IMR-90 (cell line): ENCODE results near the gene FOXK2. TPM values are rescaled to one million over a fixed set of nuclear protein-coding genes. Genes with fewer than 3 reads are reported as not detected.

Experiments used
- ATAC-seq: fragments of 200-7000 bp; cut with Tn5 transposase; 2 replicates; pipeline ENCODE4 v1.9.1; 2020; ENCODE audit warnings: low read depth, mild to moderate bottlenecking, moderate library complexity
- BruUV-seq: library from RNA; stranded (reverse); fragments of 400-500 nt; replicated peaks from 2 replicates; lab custom pipeline; 2021; lab: Mats Ljungman, UMichigan
- CTCF ChIA-PET: fragments of 300-600 bp; formaldehyde crosslinking; extraction: SDS; loops from one replicate; lab custom pipeline; 2021; ENCODE audit warnings: antibody characterized with exemption; lab: Yijun Ruan, JAX
- POLR2A ChIA-PET: fragments of 300-600 bp; sonication (Branson Sonifier 250); formaldehyde crosslinking; loops from one replicate; lab custom pipeline; 2022; ENCODE audit warnings: antibody characterized with exemption; ENCODE audit not compliant: unreplicated experiment; lab: Charles Lee
- DNase-seq: peaks from one replicate; pipeline ENCODE4 v3.0.0; 2013
- H2AFZ ChIP-seq: replicated peaks from 2 replicates; pipeline ENCODE3; 2013; ENCODE audit warnings: low read length, mild to moderate bottlenecking; ENCODE audit not compliant: poor library complexity
- H2AK5ac ChIP-seq: 2 replicates; pipeline ENCODE4 v1.6.1; 2013; ENCODE audit warnings: low read depth, low read length, inconsistent platforms
- H2AK9ac ChIP-seq: replicated peaks from 2 replicates; pipeline ENCODE3; 2013; ENCODE audit warnings: mild to moderate bottlenecking, low read depth, low read length, moderate library complexity; ENCODE audit not compliant: poor library complexity
- H2BK120ac ChIP-seq: 2 replicates; pipeline ENCODE4 v1.6.1; 2013; ENCODE audit warnings: low read depth, low read length, inconsistent platforms
- H2BK15ac ChIP-seq: 3 replicates; pipeline ENCODE4 v1.6.1; 2013; ENCODE audit warnings: low read depth, low read length, inconsistent platforms
- H2BK20ac ChIP-seq: 2 replicates; pipeline ENCODE4 v1.6.1; 2013; ENCODE audit warnings: low read depth, mild to moderate bottlenecking, inconsistent platforms, low read length, moderate library complexity
- H2BK5ac ChIP-seq: 2 replicates; pipeline ENCODE4 v1.6.1; 2013; ENCODE audit warnings: mild to moderate bottlenecking, low read depth, low read length, inconsistent platforms; ENCODE audit not compliant: poor library complexity, severe bottlenecking
- H3K14ac ChIP-seq: replicated peaks from 2 replicates; pipeline ENCODE4 v1.6.1; 2013; ENCODE audit warnings: low read depth, low read length, inconsistent platforms
- H3K18ac ChIP-seq: 2 replicates; pipeline ENCODE4 v1.6.1; 2013; ENCODE audit warnings: low read depth, low read length, control low read depth
- H3K23ac ChIP-seq: 2 replicates; pipeline ENCODE4 v1.6.1; 2013; ENCODE audit warnings: low read depth, low read length, inconsistent platforms
- H3K27ac ChIP-seq: 2 replicates; pipeline ENCODE4 v1.5.1; 2013; ENCODE audit warnings: mild to moderate bottlenecking, control low read depth, low read length; ENCODE audit not compliant: insufficient read depth
- H3K27me3 ChIP-seq: 2 replicates; pipeline ENCODE4 v1.6.1; 2013; ENCODE audit warnings: low read length; ENCODE audit not compliant: control insufficient read depth, insufficient read depth
- H3K36me3 ChIP-seq: 2 replicates; pipeline ENCODE4 v1.6.1; 2013; ENCODE audit warnings: low read length, mixed read lengths; ENCODE audit not compliant: control insufficient read depth, insufficient read depth
- H3K4ac ChIP-seq: 2 replicates; pipeline ENCODE4 v1.6.1; 2013; ENCODE audit warnings: low read depth, low read length, inconsistent platforms
- H3K4me1 ChIP-seq: 2 replicates; pipeline ENCODE4 v1.6.1; 2013; ENCODE audit warnings: low read length, mixed read lengths; ENCODE audit not compliant: control insufficient read depth, insufficient read depth
- H3K4me2 ChIP-seq: 2 replicates; pipeline ENCODE4 v1.6.1; 2013; ENCODE audit warnings: low read depth, mild to moderate bottlenecking, control low read depth, low read length, moderate library complexity
- H3K4me3 ChIP-seq: 2 replicates; pipeline ENCODE4 v1.5.1; 2013; ENCODE audit warnings: low read depth, mild to moderate bottlenecking, control low read depth, low read length, moderate library complexity; ENCODE audit not compliant: insufficient read depth
- H3K56ac ChIP-seq: 2 replicates; pipeline ENCODE4 v1.6.1; 2013; ENCODE audit warnings: low read length, inconsistent platforms; ENCODE audit not compliant: insufficient read depth; ENCODE audit errors: extremely low read depth
- H3K79me1 ChIP-seq, 2 experiments: 2 replicates each; pipeline ENCODE4 v1.6.1; 2013; ENCODE audit warnings: low read length in 2 of 2, inconsistent platforms in 1 of 2, low read depth in 1 of 2
- H3K9ac ChIP-seq: 2 replicates; pipeline ENCODE4 v1.6.1; 2013; ENCODE audit warnings: low read depth, low read length, control low read depth
- H3K9me1 ChIP-seq: 2 replicates; pipeline ENCODE4 v1.6.1; 2013; ENCODE audit warnings: low read length, inconsistent platforms; ENCODE audit not compliant: insufficient read depth
- H3K9me3 ChIP-seq: 2 replicates; pipeline ENCODE4 v1.6.1; 2013; ENCODE audit warnings: low read length; ENCODE audit not compliant: control insufficient read depth, insufficient read depth
- H4K20me1 ChIP-seq: 2 replicates; pipeline ENCODE4 v1.6.1; 2013; ENCODE audit warnings: low read length, inconsistent platforms; ENCODE audit not compliant: insufficient read depth
- H4K5ac ChIP-seq: 2 replicates; pipeline ENCODE4 v1.6.1; 2013; ENCODE audit warnings: mild to moderate bottlenecking, low read depth, low read length, control low read depth
- H4K8ac ChIP-seq, 2 experiments: 2 replicates each; pipeline ENCODE4 v1.6.1; 2013; ENCODE audit warnings: low read depth in 2 of 2, low read length in 2 of 2, control low read depth in 1 of 2, inconsistent platforms in 1 of 2
- H4K91ac ChIP-seq: 2 replicates; pipeline ENCODE4 v1.6.1; 2013; ENCODE audit warnings: low read depth, low read length, inconsistent platforms; ENCODE audit not compliant: insufficient read depth
- BHLHE40 ChIP-seq: fragments of 150-350 bp; IDR thresholded peaks from 2 replicates; pipeline ENCODE4 v1.6.1; 2016; ENCODE audit warnings: mild to moderate bottlenecking, low read depth, low read length
- CEBPB ChIP-seq: IDR thresholded peaks from 2 replicates; pipeline ENCODE4 v1.6.1; 2012; ENCODE audit warnings: low read depth, low read length, improper control_type of control experiment
- CHD1 ChIP-seq: IDR thresholded peaks from 2 replicates; pipeline ENCODE4 v1.6.1; 2012; ENCODE audit warnings: low read depth, low read length, improper control_type of control experiment
- FOS ChIP-seq: fragments of 150-350 bp; IDR thresholded peaks from 2 replicates; pipeline ENCODE4 v1.6.1; 2016; ENCODE audit warnings: low read depth, low read length
- MAFK ChIP-seq: IDR thresholded peaks from 2 replicates; pipeline ENCODE4 v1.6.1; 2012; ENCODE audit warnings: low read depth, low read length, improper control_type of control experiment
- MAZ ChIP-seq: IDR thresholded peaks from 2 replicates; pipeline ENCODE4 v1.6.1; 2012; ENCODE audit warnings: low read depth, mild to moderate bottlenecking, low read length, improper control_type of control experiment, moderate library complexity, borderline replicate concordance
- MXI1 ChIP-seq: IDR thresholded peaks from 2 replicates; pipeline ENCODE4 v1.6.1; 2012; ENCODE audit warnings: low read depth, mild to moderate bottlenecking, low read length, moderate library complexity, borderline replicate concordance
- NFE2L2 ChIP-seq: fragments of 150-350 bp; IDR thresholded peaks from 2 replicates; pipeline ENCODE4 v1.6.1; 2016; ENCODE audit warnings: low read depth, mild to moderate bottlenecking, low read length
- POLR2A ChIP-seq: IDR thresholded peaks from 2 replicates; pipeline ENCODE4 v1.6.1; 2012; ENCODE audit warnings: mild to moderate bottlenecking, low read depth, low read length
- RAD21 ChIP-seq: IDR thresholded peaks from 2 replicates; pipeline ENCODE4 v1.6.1; 2012; ENCODE audit warnings: low read length, improper control_type of control experiment
- RCOR1 ChIP-seq: IDR thresholded peaks from 2 replicates; pipeline ENCODE4 v1.6.1; 2012; ENCODE audit warnings: mild to moderate bottlenecking, low read length, improper control_type of control experiment; ENCODE audit not compliant: insufficient replicate concordance
- RFX5 ChIP-seq: IDR thresholded peaks from 2 replicates; pipeline ENCODE4 v1.8.0; 2012; ENCODE audit warnings: low read depth, mild to moderate bottlenecking, low read length, moderate library complexity
- SMC3 ChIP-seq: fragments of 150-350 bp; IDR thresholded peaks from 2 replicates; pipeline ENCODE4 v1.6.1; 2016; ENCODE audit warnings: low read depth, mild to moderate bottlenecking, antibody characterized with exemption, low read length, moderate library complexity
- WGBS, 2 experiments: methylation state at CpG; one replicate each; pipeline versions ENCODE4 v1.1.5 to v1.1.7; 2013; ENCODE audit warnings: missing lambda C conversion rate in 2 of 2; ENCODE audit not compliant: insufficient read length in 1 of 2; ENCODE audit errors: extremely low coverage in 2 of 2; 5-methylcytosine and 5-hydroxymethylcytosine counted together
- dilution Hi-C: fragments of 300-500 bp; cut with HindIII; formaldehyde crosslinking; loops from one replicate; pipeline ENCODE4 v1.14.3; 2018; ENCODE audit warnings: low sequenced_read_pairs; ENCODE audit not compliant: unreplicated experiment
- in situ Hi-C: fragments of 300-500 bp; cut with MboI; formaldehyde crosslinking; loops from 3 replicates; pipeline ENCODE4 v1.14.3; 2019; ENCODE audit warnings: low sequenced_read_pairs, inconsistent platforms, mixed read lengths
- intact Hi-C: fragments of 100-400 bp; cut with micrococcal nuclease; formaldehyde crosslinking; loops from 2 replicates; pipeline ENCODE4 v1.10.0; 2022
- polyA plus RNA-seq, 3 experiments: library from polyadenylated mRNA; depleted of rRNA; stranded (reverse); fragments of >200 nt; gene quantifications; 2 replicates each; pipeline ENCODE4 v1.2.3, GENCODE V29; 2012; ENCODE audit warnings: low replicate concordance in 1 of 3
- total RNA-seq: library from RNA; depleted of rRNA; stranded (reverse); fragments of >200 nt; gene quantifications from 2 replicates; pipeline ENCODE4 v1.2.3, GENCODE V29; 2012
- TF ChIP-seq, protein P1 (sequence below): fragments of 150-350 bp; IDR thresholded peaks from 2 replicates; pipeline ENCODE4 v1.6.1; 2017; ENCODE audit warnings: mild to moderate bottlenecking, antibody characterized with exemption, low read length, low read depth
- TF ChIP-seq, protein P2 (sequence below): conservative IDR thresholded peaks from 2 replicates; pipeline ENCODE4 v1.5.1; 2012; ENCODE audit warnings: mild to moderate bottlenecking, low read depth, low read length, improper control_type of control experiment
- TF ChIP-seq, protein P3 (sequence below): fragments of 150-350 bp; IDR thresholded peaks from 2 replicates; pipeline ENCODE4 v1.6.1; 2016; ENCODE audit warnings: low read depth, mild to moderate bottlenecking, low read length, moderate library complexity, borderline replicate concordance

The FOXK2 gene
- total and polyA plus RNA-seq, 2 of the 4 experiments (the other 2 are of a cell fraction) = 12.5 to 20.0 TPM

DNA sequence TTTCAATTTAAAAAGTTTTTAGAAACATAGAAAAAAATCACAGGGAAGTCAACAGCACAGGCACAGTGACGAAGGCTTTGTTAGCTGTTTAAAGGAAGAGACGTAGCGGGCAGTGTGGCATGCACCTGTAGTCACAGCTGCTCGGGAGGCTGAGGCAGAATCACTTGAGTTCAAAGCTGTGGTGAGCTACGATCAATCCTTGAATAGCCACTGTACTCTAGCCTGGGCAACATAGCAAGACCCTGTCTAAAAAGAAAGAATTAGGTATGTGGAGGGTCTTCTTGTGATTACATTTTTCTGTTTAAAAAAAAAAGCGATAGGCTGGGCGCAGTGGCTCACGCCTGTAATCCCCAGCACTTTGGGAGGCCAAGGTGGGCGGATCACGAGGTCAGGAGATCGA lies 50.1 kb downstream of the FOXK2 start:
- Histone ChIP-seq H3K4ac (no peak overlapping the region), H2AFZ (no peak overlapping the region), H3K14ac (no peak overlapping the region), H2BK120ac (no peak overlapping the region), H3K9me1 (peaks cover 10% of the 10 kb centered on the region), H4K8ac (no peak overlapping the region), H2AK5ac (no peak overlapping the region), H4K91ac (no peak overlapping the region), H2BK20ac (no peak overlapping the region), H3K4me3 (no peak overlapping the region), H3K23ac (no peak overlapping the region), H3K4me2 (no peak overlapping the region), H3K56ac (no peak overlapping the region), H3K27ac (no peak overlapping the region), H3K27me3 (no peaks in the 10 kb centered on the region), H2AK9ac (no peak overlapping the region), H2BK15ac (no peak overlapping the region), H4K20me1 (peaks cover 30% of the 10 kb centered on the region), H3K79me1 (peaks cover 25 to 69% of the 10 kb centered on the region in 2 experiments), H4K5ac (no peak overlapping the region), H3K36me3 (peaks cover 43% of the 10 kb centered on the region), H2BK5ac (no peak overlapping the region), H3K4me1 (peaks cover 4% of the 10 kb centered on the region; the same call in 1 of the 2 replicates), H3K9me3 (no peaks in the 10 kb centered on the region), H3K9ac (no peak overlapping the region), H3K18ac (no peak overlapping the region)
- in situ Hi-C loops (no loop called here), intact Hi-C loops (no loop called here), dilution Hi-C loops (no loop called here)
- ChIA-PET POLR2A (no interaction called here), CTCF (no interaction called here)
- no peak for TF ChIP-seq RAD21
- TF ChIP-seq NFE2L2 = no peak
- TF ChIP-seq, protein P1, sequence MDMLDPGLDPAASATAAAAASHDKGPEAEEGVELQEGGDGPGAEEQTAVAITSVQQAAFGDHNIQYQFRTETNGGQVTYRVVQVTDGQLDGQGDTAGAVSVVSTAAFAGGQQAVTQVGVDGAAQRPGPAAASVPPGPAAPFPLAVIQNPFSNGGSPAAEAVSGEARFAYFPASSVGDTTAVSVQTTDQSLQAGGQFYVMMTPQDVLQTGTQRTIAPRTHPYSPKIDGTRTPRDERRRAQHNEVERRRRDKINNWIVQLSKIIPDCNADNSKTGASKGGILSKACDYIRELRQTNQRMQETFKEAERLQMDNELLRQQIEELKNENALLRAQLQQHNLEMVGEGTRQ = no peak
- no peak for TF ChIP-seq RCOR1
- TF ChIP-seq RFX5 = no peak
- TF ChIP-seq, protein P2, sequence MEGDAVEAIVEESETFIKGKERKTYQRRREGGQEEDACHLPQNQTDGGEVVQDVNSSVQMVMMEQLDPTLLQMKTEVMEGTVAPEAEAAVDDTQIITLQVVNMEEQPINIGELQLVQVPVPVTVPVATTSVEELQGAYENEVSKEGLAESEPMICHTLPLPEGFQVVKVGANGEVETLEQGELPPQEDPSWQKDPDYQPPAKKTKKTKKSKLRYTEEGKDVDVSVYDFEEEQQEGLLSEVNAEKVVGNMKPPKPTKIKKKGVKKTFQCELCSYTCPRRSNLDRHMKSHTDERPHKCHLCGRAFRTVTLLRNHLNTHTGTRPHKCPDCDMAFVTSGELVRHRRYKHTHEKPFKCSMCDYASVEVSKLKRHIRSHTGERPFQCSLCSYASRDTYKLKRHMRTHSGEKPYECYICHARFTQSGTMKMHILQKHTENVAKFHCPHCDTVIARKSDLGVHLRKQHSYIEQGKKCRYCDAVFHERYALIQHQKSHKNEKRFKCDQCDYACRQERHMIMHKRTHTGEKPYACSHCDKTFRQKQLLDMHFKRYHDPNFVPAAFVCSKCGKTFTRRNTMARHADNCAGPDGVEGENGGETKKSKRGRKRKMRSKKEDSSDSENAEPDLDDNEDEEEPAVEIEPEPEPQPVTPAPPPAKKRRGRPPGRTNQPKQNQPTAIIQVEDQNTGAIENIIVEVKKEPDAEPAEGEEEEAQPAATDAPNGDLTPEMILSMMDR = no peak
- TF ChIP-seq CEBPB = no peak
- TF ChIP-seq SMC3 = no peak
- no peak for TF ChIP-seq POLR2A
- TF ChIP-seq CHD1 = no peak
- no peak for TF ChIP-seq MAFK
- TF ChIP-seq, protein P3, sequence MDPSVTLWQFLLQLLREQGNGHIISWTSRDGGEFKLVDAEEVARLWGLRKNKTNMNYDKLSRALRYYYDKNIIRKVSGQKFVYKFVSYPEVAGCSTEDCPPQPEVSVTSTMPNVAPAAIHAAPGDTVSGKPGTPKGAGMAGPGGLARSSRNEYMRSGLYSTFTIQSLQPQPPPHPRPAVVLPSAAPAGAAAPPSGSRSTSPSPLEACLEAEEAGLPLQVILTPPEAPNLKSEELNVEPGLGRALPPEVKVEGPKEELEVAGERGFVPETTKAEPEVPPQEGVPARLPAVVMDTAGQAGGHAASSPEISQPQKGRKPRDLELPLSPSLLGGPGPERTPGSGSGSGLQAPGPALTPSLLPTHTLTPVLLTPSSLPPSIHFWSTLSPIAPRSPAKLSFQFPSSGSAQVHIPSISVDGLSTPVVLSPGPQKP = no peak
- no peak for TF ChIP-seq MXI1
- TF ChIP-seq BHLHE40 = no peak
- TF ChIP-seq FOS = no peak
- no peak for TF ChIP-seq MAZ
- WGBS, 2 experiments = 97% methylated on average over 6 of the region's 11 CpGs; no CpG with 5 or more reads in 1 of the 2 experiments
- no peak for DNase-seq
- no peak for ATAC-seq
- BruUV-seq = no TSS peak
